ENCODE results near the gene PFDN6. TPM values are rescaled to one million over a fixed set of nuclear protein-coding genes. Genes with fewer than 3 reads are reported as not detected.

The PFDN6 gene
- total and polyA plus RNA-seq, 2 of the 13 experiments (the other 11 are each of a cell fraction or from before 2014, with no cell fraction given), result 75.5 to 87.0 TPM

DNA sequence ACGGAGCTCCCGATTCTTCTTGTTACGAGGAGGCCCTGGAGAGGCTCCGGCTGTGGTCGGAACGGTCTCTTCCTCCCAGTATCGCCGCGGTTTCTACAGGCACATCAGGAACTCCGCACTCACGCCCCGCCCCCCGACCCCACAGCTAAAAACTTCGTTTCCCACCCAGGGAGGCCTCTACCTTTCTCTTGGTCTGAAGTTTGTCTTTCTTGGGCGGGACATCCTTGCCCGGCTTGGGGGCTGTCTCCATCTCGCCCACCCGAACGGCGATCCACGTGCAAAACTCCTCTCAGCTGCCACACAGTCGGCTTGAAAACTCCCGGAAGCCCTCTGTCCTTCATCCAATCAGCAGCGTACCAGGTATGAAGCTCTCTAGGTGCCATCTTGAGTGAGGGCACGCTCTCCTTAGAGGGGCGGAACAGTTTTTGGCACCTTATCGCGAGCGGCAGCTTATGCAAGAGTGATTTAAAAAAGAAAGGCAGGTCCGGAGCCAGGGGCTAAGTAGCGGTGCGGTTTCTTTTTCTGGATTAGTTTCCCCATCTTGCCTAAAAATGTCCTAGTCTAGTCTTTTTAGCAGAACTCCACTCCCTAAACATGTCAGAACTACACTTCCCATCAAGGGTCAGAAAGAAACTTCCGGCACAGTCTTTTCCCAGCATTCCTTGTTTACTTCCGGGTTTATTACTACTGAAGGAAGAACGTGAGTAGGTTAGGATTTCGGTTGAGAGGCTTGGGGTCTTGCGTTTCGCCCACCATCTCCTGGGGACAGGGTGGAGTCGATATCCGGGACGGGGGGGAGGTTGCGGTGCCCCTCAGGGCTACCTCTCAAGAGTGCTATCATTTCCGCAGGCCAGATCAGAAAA, at the start of gene PFDN6, which contains the start of gene WDR46 (continued):
- TF ChIP-seq, protein P1, sequence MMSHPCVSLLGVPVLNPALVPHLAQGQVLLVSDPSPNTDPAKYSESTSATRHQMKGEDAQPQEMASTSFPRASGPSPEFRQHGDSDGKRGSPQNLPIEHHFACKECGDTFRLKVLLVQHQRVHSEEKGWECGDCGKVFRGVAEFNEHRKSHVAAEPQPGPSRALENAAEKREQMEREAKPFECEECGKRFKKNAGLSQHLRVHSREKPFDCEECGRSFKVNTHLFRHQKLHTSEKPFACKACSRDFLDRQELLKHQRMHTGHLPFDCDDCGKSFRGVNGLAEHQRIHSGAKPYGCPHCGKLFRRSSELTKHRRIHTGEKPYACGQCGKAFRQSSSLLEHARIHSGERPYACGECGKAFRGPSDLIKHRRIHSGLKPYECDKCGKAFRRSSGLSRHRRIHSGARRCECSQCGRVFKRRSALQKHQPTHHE (CRISPR knock-in tag; IDR thresholded peaks at IDR 0.05; ENCODE audit: borderline replicate concordance), result 0 out of 2 replicates have a peak, but pooled peaks have one; percentile 60
- peak; percentile 100 for TF ChIP-seq NR2C2 (CRISPR knock-in tag; IDR thresholded peaks at IDR 0.05; ENCODE audit: borderline replicate concordance)
- no peak for TF ChIP-seq ZNF850 (CRISPR knock-in tag; conservative IDR thresholded peaks at IDR 0.05)
- TF ChIP-seq ZNF777 (CRISPR knock-in tag; IDR thresholded peaks at IDR 0.05), result no peak
- TF ChIP-seq ZNF354B (CRISPR knock-in tag; IDR thresholded peaks at IDR 0.05), result no peak
- no peak for TF ChIP-seq BATF2 (CRISPR knock-in tag; IDR thresholded peaks at IDR 0.05)
- no peak for TF ChIP-seq ZBTB46 (CRISPR knock-in tag; IDR thresholded peaks at IDR 0.05; ENCODE audit: borderline replicate concordance)
- TF ChIP-seq, protein P2, sequence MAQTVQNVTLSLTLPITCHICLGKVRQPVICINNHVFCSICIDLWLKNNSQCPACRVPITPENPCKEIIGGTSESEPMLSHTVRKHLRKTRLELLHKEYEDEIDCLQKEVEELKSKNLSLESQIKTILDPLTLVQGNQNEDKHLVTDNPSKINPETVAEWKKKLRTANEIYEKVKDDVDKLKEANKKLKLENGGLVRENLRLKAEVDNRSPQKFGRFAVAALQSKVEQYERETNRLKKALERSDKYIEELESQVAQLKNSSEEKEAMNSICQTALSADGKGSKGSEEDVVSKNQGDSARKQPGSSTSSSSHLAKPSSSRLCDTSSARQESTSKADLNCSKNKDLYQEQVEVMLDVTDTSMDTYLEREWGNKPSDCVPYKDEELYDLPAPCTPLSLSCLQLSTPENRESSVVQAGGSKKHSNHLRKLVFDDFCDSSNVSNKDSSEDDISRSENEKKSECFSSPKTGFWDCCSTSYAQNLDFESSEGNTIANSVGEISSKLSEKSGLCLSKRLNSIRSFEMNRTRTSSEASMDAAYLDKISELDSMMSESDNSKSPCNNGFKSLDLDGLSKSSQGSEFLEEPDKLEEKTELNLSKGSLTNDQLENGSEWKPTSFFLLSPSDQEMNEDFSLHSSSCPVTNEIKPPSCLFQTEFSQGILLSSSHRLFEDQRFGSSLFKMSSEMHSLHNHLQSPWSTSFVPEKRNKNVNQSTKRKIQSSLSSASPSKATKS (CRISPR knock-in tag; IDR thresholded peaks at IDR 0.05), result no peak
- TF ChIP-seq, protein P3, sequence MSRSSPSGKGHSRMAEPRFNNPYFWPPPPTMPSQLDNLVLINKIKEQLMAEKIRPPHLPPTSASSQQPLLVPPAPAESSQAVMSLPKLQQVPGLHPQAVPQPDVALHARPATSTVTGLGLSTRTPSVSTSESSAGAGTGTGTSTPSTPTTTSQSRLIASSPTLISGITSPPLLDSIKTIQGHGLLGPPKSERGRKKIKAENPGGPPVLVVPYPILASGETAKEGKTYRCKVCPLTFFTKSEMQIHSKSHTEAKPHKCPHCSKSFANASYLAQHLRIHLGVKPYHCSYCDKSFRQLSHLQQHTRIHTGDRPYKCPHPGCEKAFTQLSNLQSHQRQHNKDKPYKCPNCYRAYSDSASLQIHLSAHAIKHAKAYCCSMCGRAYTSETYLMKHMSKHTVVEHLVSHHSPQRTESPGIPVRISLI (CRISPR knock-in tag; IDR thresholded peaks at IDR 0.05; ENCODE audit: borderline replicate concordance), result no peak
- TF ChIP-seq ZNF761 (CRISPR knock-in tag; conservative IDR thresholded peaks at IDR 0.05), result peak; percentile 86; the same call in 1 of the 2 replicates
- TF ChIP-seq CBX5 (CRISPR knock-in tag; IDR thresholded peaks at IDR 0.05; ENCODE audit: borderline replicate concordance), result no peak; the same call in 1 of the 2 replicates
- 0 out of 2 replicates have a peak, but pooled peaks have one; percentile 12 for TF ChIP-seq BORCS8-MEF2B (CRISPR knock-in tag; IDR thresholded peaks at IDR 0.05)
- TF ChIP-seq ZNF232 (CRISPR knock-in tag; IDR thresholded peaks at IDR 0.05; ENCODE audit: borderline replicate concordance), result no peak; the same call in 1 of the 2 replicates
- TF ChIP-seq ZNF737 (CRISPR knock-in tag; IDR thresholded peaks at IDR 0.05; ENCODE audit: borderline replicate concordance), result no peak
- TF ChIP-seq, protein P4, sequence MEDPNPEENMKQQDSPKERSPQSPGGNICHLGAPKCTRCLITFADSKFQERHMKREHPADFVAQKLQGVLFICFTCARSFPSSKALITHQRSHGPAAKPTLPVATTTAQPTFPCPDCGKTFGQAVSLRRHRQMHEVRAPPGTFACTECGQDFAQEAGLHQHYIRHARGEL (CRISPR knock-in tag; IDR thresholded peaks at IDR 0.05), result no peak
- TF ChIP-seq REXO4 (CRISPR knock-in tag; IDR thresholded peaks at IDR 0.05; ENCODE audit: borderline replicate concordance), result no peak
- TF ChIP-seq ZMAT3 (CRISPR knock-in tag; conservative IDR thresholded peaks at IDR 0.05), result no peak
- no peak for TF ChIP-seq PBX3 (CRISPR knock-in tag; IDR thresholded peaks at IDR 0.05; ENCODE audit: borderline replicate concordance)
- no peak for TF ChIP-seq ARID2 (CRISPR knock-in tag; IDR thresholded peaks at IDR 0.05; ENCODE audit: borderline replicate concordance)
